RKO (cell line): ENCODE results near the gene TAC3.
A peak's percentile ranks its signal among the peaks of the same experiment; 100 is the strongest.
"Not testable (repeated sequence)": the region's sequence is repeated elsewhere in the genome, so short reads cannot be mapped to it uniquely, and the experiment has no call there.

Experiments
- DNase-seq: peaks from one replicate; pipeline ENCODE4 v3.0.0-alpha.2; 2016; ENCODE audit warnings: low spot score

The TAC3 gene

GRCh38 chr12:57033431-57033830 lies 17.1 kb upstream of the TAC3 start:
- DNase-seq, result no peak

- DNase-seq, result no peak
These were observed 15.5 kb upstream of the TAC3 start for GRCh38 chr12:57031789-57032188.

GRCh38 chr12:57031138-57031725 lies 14.9 kb upstream of the TAC3 start:
- no peak for DNase-seq

GRCh38 chr12:57029457-57029856 lies 13.1 kb upstream of the TAC3 start:
- no peak for DNase-seq

- DNase-seq, result no peak
These were observed 11.4 kb upstream of the TAC3 start for GRCh38 chr12:57027805-57028153.

- no peak for DNase-seq
These were observed 10.9 kb upstream of the TAC3 start for GRCh38 chr12:57027011-57027804.

- no peak for DNase-seq
These were observed 8.9 kb upstream of the TAC3 start for GRCh38 chr12:57025196-57025595.

- DNase-seq, result not testable (repeated sequence)
These were observed 6.0 kb upstream of the TAC3 start for GRCh38 chr12:57022324-57022723.

- no peak for DNase-seq
These were observed 3.8 kb upstream of the TAC3 start for GRCh38 chr12:57019983-57020719.

GRCh38 chr12:57018906-57019305 lies 2.6 kb upstream of the TAC3 start:
- DNase-seq, result no peak

GRCh38 chr12:57018353-57018752 lies 2.0 kb upstream of the TAC3 start:
- DNase-seq, result not testable (repeated sequence)

GRCh38 chr12:57012600-57013465 lies 3.5 kb downstream of the TAC3 start:
- DNase-seq, result no peak

- DNase-seq, result no peak
These were observed 4.6 kb downstream of the TAC3 start for GRCh38 chr12:57011438-57012424.

GRCh38 chr12:57010627-57011247 lies 5.6 kb downstream of the TAC3 start:
- no peak for DNase-seq

GRCh38 chr12:57009949-57010626 lies 6.2 kb downstream of the TAC3 start:
- DNase-seq, result no peak

GRCh38 chr12:57008178-57008577 lies 8.2 kb downstream of the TAC3 start:
- DNase-seq, result peak; percentile 86

GRCh38 chr12:57006809-57007475 lies 9.4 kb downstream of the TAC3 start:
- DNase-seq, result no peak

- peak; percentile 74 for DNase-seq
These were observed 10.1 kb downstream of the TAC3 start, which contains the start of gene ZBTB39 for GRCh38 chr12:57005980-57006808. TSS of gene ZBTB39 (minus strand) at chr12:57006546. CDS start at chr12:57004917, 1,629 bp downstream.
